Dermis microvascular lymphatic vessel endothelial cell (primary cell): Measurements from ENCODE around the gene MYBPC3. TPM values are rescaled to one million over a fixed set of nuclear protein-coding genes. Genes with fewer than 3 reads are reported as not detected.

Source experiments
- DNase-seq, 2 donors: peaks; one replicate each; pipeline versions ENCODE4 v3.0.0 to v3.0.0-alpha.2; 2010; ENCODE audit warnings: low read depth in 2 of 2
- total RNA-seq: library from RNA; depleted of rRNA; stranded (reverse); fragments of >200 nt; gene quantifications from 2 replicates; pipeline ENCODE4 v1.2.1, GENCODE V29; 2014

Gene MYBPC3
- total RNA-seq, 1 donor from 2014 or later: not detected

DNA sequence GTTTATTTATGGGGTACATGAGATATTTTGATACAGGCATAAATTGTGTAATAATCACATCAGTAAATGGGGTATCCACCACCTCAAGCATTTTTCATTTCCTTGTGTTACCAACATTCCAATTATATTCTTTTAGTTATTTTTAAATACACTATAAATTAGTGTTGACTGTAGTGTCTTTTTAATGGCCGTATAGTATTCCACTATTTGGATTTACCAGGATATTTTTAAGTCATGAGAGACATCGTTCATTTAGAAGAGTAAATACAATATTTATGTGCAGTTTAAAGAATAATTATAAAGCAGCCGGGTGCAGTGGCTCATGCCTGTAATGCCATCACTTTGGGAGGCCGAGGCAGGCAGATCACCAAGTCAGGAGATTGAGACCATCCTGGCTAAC is 32.0 kb upstream of the MYBPC3 start:
- DNase-seq: no peak

DNA sequence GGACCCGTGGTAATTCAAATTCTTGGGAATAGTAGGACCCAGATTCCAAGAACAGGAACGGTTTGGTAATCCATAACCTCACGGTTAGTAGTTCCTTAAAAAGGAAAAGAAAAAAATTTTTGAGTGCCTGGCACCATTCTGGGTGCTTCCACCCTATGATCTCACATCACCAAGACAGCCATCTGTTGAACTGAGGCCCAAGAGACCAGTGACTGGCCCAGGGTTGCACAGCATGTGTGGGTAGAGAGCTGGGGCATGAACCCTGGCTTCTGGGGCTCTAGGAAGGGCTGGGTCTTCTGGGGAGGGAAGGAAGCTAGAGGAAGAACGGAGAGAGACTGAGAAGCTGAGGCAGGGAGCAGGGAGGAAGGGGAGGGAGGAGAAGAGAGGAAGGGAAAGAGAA is 30.6 kb upstream of the MYBPC3 start:
- DNase-seq: no peak

DNA sequence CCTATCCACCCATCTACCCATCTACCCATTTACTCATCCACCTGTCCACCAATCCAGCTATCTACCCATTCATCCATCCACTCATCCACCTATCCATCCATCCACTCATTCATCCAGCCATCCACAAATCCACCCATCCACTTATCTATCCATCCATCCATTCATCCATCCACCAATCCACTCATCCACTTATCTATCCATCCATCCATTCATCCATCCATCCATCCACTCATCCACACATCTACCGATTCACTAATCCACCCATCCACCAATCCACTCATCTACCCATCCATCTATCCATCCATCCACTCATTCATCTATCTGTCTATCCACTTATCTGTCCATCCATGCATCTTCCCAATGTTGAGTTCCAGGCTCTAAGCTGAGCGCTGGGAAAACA is 27.6 kb upstream of the MYBPC3 start:
- DNase-seq: no peak

DNA sequence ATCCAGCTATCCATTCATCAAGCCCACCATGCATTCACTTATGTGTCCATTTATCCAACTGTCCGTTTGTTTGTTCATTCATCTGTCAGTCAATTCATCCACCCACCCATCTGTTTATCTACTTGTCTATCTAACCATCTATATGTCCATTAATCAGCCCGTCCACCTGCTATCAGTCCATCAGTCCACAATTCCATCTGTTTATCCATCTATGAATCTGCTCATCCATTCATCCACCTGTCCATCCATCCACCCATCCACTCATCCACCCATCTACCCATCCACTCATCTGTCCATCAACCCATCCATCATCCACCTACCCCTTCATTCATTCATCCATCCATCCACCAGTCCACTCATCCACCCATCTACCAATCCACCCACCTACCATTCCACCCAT is 26.8 kb upstream of the MYBPC3 start:
- no peak for DNase-seq

DNA sequence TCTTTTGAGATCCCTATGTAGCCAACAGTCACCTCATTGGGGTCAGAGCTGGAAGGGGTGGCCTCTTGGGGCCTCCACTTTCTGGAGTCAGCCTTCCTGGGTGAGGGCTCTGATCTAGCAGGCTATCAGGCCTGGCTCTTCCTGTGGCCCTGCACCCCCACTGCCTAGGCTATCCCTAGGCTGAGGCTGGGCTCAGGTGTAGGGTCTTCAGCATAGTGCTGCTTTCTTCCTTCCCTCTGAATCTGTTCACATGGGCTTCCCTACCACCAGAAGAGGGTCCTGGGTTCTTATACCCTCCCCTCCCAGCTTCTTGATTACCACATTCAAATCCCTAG is 26.3 kb upstream of the MYBPC3 start:
- no peak for DNase-seq

DNA sequence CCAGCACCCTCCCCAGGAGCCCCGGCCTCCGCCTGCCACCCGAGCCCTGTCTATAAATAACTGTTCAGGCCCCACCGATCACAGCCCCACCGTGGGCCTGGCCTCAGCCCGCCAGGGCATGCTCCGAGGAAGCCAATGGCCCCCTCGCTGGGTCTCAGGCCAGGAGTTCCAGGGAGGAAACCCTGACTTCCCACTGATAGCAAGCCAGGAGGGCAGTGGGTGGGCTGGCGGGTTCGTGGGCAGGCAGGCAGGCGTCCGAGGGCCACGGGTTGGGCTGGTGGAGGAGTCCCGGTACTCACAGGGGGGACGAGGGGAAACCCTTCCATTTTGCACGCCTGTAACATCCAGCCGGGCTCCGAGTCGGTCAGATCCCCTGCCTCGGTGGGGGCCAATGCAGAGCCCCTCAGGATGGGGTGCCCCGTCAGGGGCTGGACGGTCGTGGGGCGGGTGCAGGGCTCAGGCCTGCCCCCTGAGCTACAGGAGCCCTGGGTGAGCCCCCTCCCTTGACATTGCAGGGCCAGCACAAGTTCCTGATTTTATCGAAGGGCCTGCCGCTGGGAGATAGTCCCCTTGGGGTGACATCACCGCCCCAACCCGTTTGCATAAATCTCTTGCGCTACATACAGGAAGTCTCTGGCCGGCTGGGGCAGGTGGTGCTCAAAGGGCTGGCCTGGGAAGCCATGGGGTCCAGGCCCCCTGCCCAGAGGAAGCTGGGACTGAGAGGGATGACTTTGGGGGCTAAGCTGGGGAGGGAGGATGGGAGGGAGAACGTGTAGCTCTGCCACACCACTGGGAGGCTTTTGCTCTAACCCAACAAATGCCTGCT is 25.7 kb upstream of the MYBPC3 start, which contains the start of gene SPI1:
SPI1 (minus strand) TSS at position 538 of the 826 bp plus-strand sequence; CDS start at position 344, 194 bp downstream.
- no peak for DNase-seq

DNA sequence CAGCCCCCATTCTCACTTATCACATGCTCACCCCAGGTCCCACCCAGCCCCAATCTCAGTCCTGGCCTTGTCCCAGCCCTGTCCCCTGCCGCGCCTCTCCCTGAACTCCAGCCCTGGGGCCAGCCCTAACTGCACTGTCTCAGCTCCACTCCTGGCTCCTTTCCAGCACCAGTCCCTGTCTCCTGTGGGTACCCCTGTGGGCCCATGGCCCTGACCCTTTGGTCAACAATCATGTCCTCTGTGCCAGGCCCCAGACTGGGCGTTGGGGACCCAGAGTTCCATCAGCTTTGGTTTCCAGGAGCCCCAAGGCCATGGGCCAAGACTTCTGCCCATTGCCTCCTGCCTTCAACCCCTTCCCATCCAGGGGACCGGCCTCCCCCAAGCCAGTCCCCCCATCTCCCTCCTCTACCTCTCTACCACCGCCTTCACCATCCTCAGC is 25.1 kb upstream of the MYBPC3 start:
- DNase-seq: no peak

DNA sequence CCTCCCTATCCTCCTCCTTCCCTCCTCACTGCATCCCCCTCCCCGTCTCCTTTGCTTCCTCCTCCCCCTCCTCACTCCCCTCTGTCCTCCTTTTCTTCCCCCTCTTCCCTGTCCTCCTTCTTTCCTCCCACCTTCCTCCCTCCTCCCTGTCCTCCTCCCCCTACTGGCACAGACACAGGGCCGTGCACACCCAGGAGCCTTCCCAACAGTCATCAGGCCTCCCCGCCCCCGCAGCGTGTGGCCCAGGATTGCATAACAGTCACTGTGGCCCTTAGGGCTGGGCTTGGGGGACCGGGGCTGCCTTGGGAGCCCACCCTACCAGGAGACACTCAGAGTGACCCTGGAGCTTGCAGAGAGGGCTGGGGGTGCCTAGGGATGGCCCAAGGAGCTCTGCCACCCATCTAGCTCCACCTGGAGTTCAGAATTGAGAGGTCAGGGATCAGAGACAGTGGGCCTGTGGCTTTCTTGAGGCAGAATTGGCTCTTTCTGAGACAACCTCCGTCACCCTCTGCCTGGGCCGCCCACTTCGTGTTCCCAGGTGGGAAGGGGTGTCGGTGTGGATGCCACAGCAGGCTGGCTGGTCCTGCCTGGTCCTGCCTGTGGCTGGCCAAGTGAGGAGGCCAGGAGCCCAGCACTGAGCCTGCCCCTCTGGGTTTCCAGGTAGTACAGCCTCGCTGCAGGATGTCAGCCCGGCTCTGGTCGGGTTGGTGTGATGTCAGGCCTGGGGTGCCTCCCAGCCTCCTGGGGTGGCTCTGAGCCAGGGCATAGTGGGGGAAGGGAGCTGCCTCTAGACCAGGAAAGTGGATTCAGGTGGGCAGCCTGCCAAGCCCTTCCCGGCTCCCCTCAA is 24.2 kb upstream of the MYBPC3 start:
- DNase-seq: no peak

DNA sequence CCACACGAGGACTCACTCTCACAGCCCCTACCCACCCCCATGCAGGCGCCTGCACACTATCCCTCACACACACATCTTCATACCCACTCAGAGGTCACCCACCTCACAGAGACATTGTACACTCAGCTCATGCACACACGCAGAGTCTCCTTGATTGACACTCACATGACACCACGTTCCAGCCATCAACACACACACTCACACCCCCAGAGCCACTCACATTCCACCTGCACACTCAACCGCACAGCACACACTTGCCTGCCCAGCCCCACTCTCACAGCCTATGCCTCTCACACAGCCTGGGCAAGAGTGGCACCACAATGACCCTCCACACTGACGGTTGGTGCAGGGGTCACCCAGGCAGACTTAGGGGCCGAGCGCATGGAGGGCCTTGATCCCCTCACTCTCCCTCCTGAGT is 23.6 kb upstream of the MYBPC3 start:
- no peak for DNase-seq

DNA sequence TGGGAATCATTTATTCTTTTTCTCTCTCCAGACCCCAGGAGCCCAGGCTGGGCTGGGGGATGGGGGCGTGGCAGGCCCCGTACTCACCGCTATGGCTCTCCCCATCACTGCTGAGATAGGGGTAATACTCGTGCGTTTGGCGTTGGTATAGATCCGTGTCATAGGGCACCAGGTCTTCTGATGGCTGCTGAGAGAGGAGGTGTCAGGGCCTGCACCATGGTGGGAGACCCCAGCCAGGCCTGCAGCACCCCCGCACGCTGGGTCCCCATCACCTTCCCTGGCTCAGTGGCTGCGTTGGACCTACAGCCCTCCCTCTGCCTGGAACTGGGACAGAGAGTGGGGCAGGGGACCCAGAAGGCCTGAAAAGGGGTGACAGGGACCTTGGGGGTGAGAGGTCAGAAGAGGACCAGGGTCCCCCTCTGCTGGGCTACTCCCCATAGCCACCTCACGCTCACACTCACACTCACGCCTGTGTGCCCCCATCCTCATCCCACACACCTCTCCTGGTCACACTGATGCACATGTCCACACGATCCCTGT is 23.1 kb upstream of the MYBPC3 start:
- no peak for DNase-seq

DNA sequence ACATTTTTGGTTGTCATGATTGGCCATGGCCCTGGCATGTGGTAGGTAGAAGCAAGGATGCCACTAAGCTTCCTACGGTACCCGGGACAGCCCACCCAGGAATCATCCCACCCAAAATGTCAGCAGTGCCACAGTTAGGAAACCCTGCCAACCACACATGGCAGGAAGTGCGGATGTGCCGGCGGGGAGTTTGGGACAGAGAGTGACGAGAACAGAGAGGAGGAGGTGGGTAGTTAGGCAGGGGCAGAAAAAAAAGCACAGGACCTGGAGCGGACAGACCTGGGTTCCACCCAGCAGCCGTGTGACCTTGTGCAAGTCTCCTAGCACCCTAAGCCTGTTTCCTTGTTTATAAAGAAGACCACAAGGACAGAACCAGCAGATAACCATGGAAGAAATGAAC is 22.5 kb upstream of the MYBPC3 start:
- DNase-seq: no peak

DNA sequence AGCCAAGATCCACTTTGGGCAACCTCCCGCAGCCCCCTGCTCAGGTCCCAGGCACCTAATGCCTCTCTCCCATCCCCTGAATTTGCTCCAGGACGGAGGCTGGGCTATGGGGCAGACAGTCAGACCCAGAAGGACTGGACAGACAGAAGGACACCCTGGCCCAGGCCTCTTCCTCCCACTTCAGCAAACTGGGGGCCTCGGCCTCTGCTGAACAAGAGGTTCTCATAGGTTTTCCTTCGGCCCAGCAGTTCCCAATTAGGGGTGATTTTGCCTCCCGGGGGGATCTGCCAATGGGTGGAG is 22.2 kb upstream of the MYBPC3 start:
- DNase-seq: no peak

DNA sequence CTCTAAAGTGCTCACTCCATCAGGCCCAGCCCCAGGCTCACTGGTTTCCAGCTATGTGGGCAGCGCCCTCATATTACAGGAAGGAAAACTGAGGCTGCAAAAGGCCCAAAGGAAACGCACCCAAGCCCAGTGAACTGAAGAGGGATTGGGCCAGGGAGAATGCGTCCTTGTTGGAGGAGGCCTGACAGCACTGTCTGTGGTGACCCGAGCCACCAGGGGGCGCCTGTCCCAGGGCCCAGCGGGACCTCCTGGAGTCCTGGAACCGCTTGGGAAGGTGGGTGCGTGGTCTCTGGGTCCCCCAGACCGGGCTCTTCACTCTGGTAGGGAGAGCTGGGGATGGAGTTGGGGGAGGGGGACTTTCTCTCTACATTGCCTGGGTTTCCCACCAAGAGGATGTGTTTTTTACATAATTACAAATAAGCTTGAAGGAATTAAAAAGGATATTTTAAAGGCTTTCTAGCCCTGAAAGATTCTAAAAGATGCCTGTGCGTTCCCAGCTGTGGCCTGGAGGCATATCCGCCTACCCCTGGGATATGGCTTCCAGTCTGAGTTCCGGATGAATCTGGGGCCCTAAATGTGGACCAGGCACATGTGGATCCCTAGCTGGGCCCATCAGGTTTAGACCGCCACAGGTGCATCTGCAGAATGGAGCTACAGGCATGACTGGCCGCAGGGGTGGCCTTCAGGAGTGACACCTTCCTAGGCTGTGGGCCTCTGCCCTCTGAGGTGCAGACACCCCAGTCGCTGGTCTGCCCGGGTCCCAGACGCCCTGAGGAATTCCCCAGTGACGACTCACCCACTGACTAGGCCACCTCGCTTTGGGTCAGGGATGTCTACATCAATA is 21.6 kb upstream of the MYBPC3 start:
- peak; percentile 47 to 81 for DNase-seq

DNA sequence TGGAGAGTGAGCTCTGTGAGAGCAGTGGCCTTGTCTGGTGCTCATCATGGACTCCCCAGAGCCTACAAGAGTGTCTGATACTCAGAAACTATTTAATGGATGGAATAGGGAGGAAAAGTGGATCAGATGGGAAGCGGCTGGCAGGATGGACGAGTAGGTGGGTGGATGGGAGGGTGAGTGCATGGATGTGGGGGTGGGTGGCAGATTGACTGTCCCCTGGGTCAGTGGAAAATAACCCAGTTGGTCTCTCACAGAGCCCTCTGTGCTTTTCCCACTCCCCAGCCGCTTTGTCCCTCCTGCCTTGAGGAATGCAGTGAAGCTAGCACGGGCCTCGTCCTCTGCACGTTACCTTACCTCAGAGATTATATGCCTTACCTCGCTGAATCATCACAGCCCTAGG is 19.9 kb upstream of the MYBPC3 start:
- no peak for DNase-seq

DNA sequence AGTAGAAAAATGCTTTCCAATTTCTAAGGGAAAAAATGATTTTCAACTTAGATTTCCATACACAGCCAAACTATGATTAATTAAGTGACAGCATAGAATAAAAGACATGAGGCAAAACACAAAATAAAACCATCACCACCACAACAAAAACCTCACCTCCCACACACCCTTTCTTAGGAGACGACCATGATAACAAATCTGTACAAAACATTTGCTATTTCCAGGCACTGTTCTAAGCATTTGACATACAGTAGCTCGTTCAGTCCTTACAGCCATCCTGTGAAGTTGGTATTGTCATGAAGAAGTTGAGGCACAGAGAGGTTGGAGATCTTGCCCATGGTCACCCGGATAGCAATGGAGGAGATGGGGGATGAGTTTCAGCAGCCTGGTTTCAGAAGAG is 17.2 kb upstream of the MYBPC3 start:
- DNase-seq: no peak

DNA sequence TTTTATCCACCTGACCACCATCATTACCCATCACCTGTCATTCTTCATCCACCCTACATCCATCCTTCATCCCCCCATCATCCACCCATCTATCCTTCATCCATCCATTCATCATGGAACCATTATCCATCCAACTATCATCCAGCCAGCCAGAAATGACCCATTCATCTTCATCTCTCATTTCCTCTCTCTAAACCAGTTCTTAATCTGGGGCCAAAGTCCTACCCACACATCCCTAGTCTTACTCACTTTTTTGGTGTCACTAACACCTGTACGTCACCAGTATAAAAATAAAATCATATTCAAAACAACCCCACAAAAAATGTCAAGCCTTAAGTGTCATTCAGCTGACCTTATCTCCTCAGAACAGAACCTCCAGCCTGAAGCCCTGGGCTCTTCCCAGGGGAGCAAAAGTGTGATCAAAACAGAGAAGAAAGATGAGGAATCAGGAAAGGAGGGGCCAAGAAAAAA is 13.6 kb upstream of the MYBPC3 start:
- DNase-seq: no peak

DNA sequence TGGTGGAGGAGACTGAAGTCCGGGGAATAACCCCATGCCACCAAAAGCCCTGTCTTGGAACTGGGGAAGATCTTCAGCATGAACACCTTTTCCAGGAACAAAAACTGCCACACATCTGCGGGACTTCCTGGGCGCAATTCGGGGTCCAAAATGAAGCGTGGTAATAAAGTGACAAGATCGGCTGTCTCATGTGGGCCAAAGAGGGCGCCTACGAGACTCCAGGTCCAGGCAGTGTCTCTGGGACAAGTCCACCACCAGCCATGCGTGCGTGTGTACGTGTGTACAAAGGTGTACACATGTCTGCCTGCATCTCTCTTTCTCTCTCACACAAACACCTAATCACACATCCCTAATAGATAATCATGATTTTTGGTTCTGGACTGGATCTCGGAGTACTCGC is 8.9 kb upstream of the MYBPC3 start:
- DNase-seq: no peak

DNA sequence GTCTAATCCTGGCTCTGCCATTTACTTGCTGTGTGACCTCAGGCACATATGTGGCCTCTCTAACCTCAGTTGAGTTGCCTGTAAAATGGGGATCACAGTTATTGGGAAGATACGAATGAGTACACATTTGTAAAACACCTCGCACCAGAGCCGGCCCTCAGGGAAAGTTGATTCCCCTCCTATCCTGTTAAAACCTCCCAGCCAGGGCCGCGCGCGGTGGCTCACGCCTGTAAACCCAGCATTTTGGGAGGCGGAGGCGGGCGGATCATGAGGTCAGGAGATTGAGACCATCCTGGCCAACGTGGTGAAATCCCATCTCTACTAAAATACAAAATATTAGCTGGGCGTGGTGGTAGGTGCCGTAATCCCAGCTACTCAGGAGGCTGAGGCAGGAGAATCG is 7.8 kb upstream of the MYBPC3 start:
- DNase-seq: no peak

DNA sequence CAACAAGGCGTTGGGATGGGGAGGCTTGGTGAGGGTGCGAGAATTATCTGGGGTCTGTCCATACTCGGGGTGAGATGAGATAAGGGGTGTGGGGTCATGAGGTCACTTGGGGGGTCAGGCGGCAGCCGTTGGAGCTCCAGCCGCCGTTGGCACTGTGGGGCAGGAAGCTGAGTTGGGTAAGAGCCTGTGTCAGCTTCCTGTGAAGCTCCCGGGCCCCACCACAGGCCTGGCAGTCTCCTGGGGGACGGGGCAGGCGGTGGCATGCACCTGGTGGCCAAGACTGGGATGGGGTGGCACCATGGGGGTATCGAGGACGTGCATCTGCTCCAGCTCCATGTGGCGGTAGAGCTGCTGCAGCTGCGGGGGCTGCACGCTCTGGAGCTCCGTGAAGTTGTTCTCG is 7.1 kb upstream of the MYBPC3 start:
- DNase-seq: no peak

DNA sequence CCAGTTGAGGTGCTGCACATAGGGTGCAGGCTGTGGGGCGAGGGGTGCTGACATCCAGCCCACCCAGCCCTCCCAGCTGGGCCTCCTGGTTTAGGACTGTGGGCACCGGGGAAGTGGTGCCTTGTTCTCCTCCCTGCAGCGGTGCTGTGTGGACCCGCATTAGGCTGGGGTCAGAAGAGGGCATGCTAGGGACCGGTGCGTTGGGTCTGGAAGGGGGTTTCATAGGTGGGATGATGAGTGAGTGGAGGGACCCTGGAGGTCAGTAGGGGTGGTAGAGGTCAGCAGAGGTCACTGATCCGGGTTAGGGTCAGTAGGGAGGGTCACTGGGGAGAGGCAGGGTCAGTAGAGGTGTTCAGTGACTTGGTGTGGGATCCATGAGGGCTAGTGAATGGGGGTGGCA is 6.7 kb upstream of the MYBPC3 start:
- no peak for DNase-seq

DNA sequence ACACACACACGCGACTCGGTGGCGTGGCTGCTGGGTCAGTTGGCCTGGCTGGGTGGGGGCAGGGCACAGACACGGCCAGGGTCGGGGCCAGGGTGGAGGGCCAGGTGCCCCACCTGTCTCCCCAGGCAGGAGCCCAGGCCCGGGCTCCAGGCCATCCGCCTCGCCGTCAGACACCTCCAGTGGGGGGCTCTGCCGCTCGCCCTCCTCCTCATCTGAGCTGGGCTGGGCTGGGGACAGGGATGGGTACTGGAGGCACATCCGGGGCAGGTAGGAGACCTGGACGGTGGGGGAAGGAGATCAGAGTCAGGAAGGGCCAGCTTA is 6.2 kb upstream of the MYBPC3 start:
- DNase-seq: no peak
